Lower leg skin (tissue), 3 donors: ENCODE measurements around the gene GPR75.

Experiments used
- CTCF ChIP-seq, 3 donors: fragments of 450-650 bp; IDR thresholded peaks; one replicate each; pipeline ENCODE4 v1.5.1; 2016; ENCODE audit warnings: antibody characterized with exemption in 3 of 3, mild to moderate bottlenecking in 3 of 3, moderate library complexity in 2 of 3
- POLR2A ChIP-seq, 2 donors: fragments of 450-650 bp; IDR thresholded peaks; one replicate each; pipeline ENCODE4 v1.6.1; 2016 to 2017; ENCODE audit warnings: antibody characterized with exemption in 2 of 2, mild to moderate bottlenecking in 1 of 2, moderate library complexity in 1 of 2

- TF ChIP-seq CTCF (IDR thresholded peaks at IDR 0.05) (no peak), POLR2A (IDR thresholded peaks at IDR 0.05) (no peak)
Measured at GRCh38 chr2:53829273-53829979, 30.3 kb downstream of the GPR75 start.
